Naive thymus-derived CD4-positive, alpha-beta T cell (primary cell): ENCODE data around the gene CKAP2L. TPM values are rescaled to one million over a fixed set of nuclear protein-coding genes. Genes with fewer than 3 reads are reported as not detected.
"Not testable (repeated sequence)": the region's sequence is repeated elsewhere in the genome, so short reads cannot be mapped to it uniquely, and the experiment has no call there.

Experiments used
- ATAC-seq: fragments of 150-1000 bp; cut with Tn5 transposase; 2 replicates; pipeline ENCODE4 v1.10.0; 2021; ENCODE audit warnings: mild to moderate bottlenecking, moderate library complexity
- CTCF ChIA-PET: fragments of 350-600 bp; sonication (Branson Sonifier 250); formaldehyde crosslinking; loops from one replicate; lab custom pipeline; 2021; ENCODE audit warnings: antibody characterized with exemption; lab: Charles Lee
- POLR2A ChIA-PET: fragments of 350-600 bp; sonication (Branson Sonifier 250); formaldehyde crosslinking; loops from one replicate; lab custom pipeline; 2021; ENCODE audit warnings: antibody characterized with exemption, inconsistent platforms; lab: Charles Lee
- DNase-seq, 9 donors: peaks; one replicate each; pipeline versions ENCODE4 v3.0.0 to v3.0.0-alpha.2; 2020 to 2022; ENCODE audit warnings: mixed read lengths in 1 of 9
- H3K27ac ChIP-seq: one replicate; pipeline ENCODE4 v1.7.0; 2013; ENCODE audit warnings: mild to moderate bottlenecking, low read depth, low read length, moderate library complexity
- H3K27me3 ChIP-seq, 2 donors: one replicate each; pipeline ENCODE4 v1.7.0; 2013; ENCODE audit warnings: low read length in 2 of 2, mild to moderate bottlenecking in 2 of 2, moderate library complexity in 2 of 2; ENCODE audit not compliant: control insufficient read depth in 2 of 2, insufficient read depth in 2 of 2
- H3K36me3 ChIP-seq, 3 experiments: 1 replicate in 2 of 3; 2 replicates in 1 of 3; pipeline ENCODE4 v1.7.0; 2013; ENCODE audit warnings: low read length in 3 of 3, mild to moderate bottlenecking in 3 of 3, moderate library complexity in 1 of 3; ENCODE audit not compliant: insufficient read depth in 3 of 3, control insufficient read depth in 2 of 3
- H3K4me1 ChIP-seq, 2 donors: one replicate each; pipeline ENCODE4 v1.7.0; 2013; ENCODE audit warnings: low read length in 2 of 2, mild to moderate bottlenecking in 2 of 2, moderate library complexity in 1 of 2; ENCODE audit not compliant: control insufficient read depth in 2 of 2, insufficient read depth in 2 of 2
- H3K4me3 ChIP-seq: 2 replicates; pipeline ENCODE4 v1.7.0; 2013; ENCODE audit warnings: mild to moderate bottlenecking, low read length
- H3K9me3 ChIP-seq, 3 experiments: 1 replicate in 2 of 3; 2 replicates in 1 of 3; pipeline ENCODE4 v1.7.0; 2013; ENCODE audit warnings: low read length in 3 of 3; ENCODE audit not compliant: control insufficient read depth in 2 of 3
- H3K27ac Mint-ChIP-seq, 9 donors: one replicate each; pipeline ENCODE4 v1.8.0; 2020 to 2022; ENCODE audit warnings: mixed read lengths in 9 of 9, mild to moderate bottlenecking in 8 of 9, moderate library complexity in 5 of 9, inconsistent platforms in 2 of 9
- H3K27me3 Mint-ChIP-seq, 5 donors: one replicate each; pipeline ENCODE4 v1.8.0; 2021 to 2022; ENCODE audit warnings: mixed read lengths in 5 of 5, mild to moderate bottlenecking in 1 of 5
- H3K36me3 Mint-ChIP-seq, 5 donors: one replicate each; pipeline ENCODE4 v1.8.0; 2020 to 2022; ENCODE audit warnings: mixed read lengths in 5 of 5, mild to moderate bottlenecking in 3 of 5, inconsistent platforms in 1 of 5
- H3K4me1 Mint-ChIP-seq, 7 donors: one replicate each; pipeline ENCODE4 v1.8.0; 2020 to 2022; ENCODE audit warnings: mixed read lengths in 7 of 7, mild to moderate bottlenecking in 3 of 7, inconsistent platforms in 1 of 7
- H3K4me3 Mint-ChIP-seq, 10 donors: one replicate each; pipeline ENCODE4 v1.8.0; 2020 to 2022; ENCODE audit warnings: mild to moderate bottlenecking in 10 of 10, mixed read lengths in 10 of 10, moderate library complexity in 6 of 10, inconsistent platforms in 2 of 10
- H3K9me3 Mint-ChIP-seq, 11 donors: one replicate each; pipeline ENCODE4 v1.8.0; 2020 to 2022; ENCODE audit warnings: mixed read lengths in 11 of 11, mild to moderate bottlenecking in 4 of 11, inconsistent platforms in 1 of 11, moderate library complexity in 1 of 11
- intact Hi-C, 2 donors: fragments of 100-400 bp; cut with micrococcal nuclease; formaldehyde crosslinking; loops; one replicate each; pipeline ENCODE4 v1.15.1; 2023
- polyA plus RNA-seq, 2 donors: library from polyadenylated mRNA; unstranded; fragments of 300-500 nt; fragmentation: Illumina TruSeq; gene quantifications; one replicate each; pipeline ENCODE4 v1.2.3, GENCODE V29; 2021
- total RNA-seq, 6 experiments: library from RNA in 5 of 6; stranded (reverse) in 5 of 6; gene quantifications; 1 replicate in 5 of 6; 2 replicates in 1 of 6; pipeline ENCODE4 v1.2.3 and lab custom pipeline; 2021 to 2026

CKAP2L gene
- total and polyA plus RNA-seq, 7 experiments from 2014 or later: 0.69 to 36.2 (median 2.4) TPM; not detected in 4

GRCh38 chr2:112710956-112711750, 53.3 kb downstream of the CKAP2L start:
- H3K4me3 ChIP-seq: no peak overlapping the region
- no peak overlapping the region for H3K27ac ChIP-seq
- H3K9me3 ChIP-seq: no peaks in the 10 kb centered on the region
- Mint-ChIP-seq H3K27ac (peak overlapping the region in 1 of 9 donors; percentile 20), H3K36me3 (peaks cover 0 to 2% (median 0%) of the 10 kb centered on the region in 5 donors), H3K27me3 (peaks cover 0 to 8% (median 5%) of the 10 kb centered on the region in 5 donors), H3K9me3 (peaks cover 0 to 2% (median 0%) of the 10 kb centered on the region in 11 donors), H3K4me3 (no peak overlapping the region), H3K4me1 (peaks cover 4 to 60% (median 6%) of the 10 kb centered on the region in 7 donors)
- ChIA-PET CTCF (no interaction called here), POLR2A (no interaction called here)
- peak in 1 of 9 donors; percentile 16 for DNase-seq
- ATAC-seq: no peak
- H3K27me3 ChIP-seq: no peaks in the 10 kb centered on the region
- peaks cover 0 to 9% of the 10 kb centered on the region in 2 donors for H3K4me1 ChIP-seq
- intact Hi-C loops: no loop called here
- no peaks in the 10 kb centered on the region for H3K36me3 ChIP-seq

- Mint-ChIP-seq H3K27me3 (peaks cover 0 to 10% (median 8%) of the 10 kb centered on the region in 5 donors), H3K4me1 (peaks cover 7 to 72% (median 13%) of the 10 kb centered on the region in 7 donors), H3K4me3 (no peak overlapping the region), H3K36me3 (peaks cover 0 to 6% (median 0%) of the 10 kb centered on the region in 5 donors), H3K27ac (peak overlapping the region in 1 of 9 donors; percentile 23), H3K9me3 (peaks cover 0 to 2% (median 0%) of the 10 kb centered on the region in 11 donors)
- Histone ChIP-seq H3K9me3 (no peaks in the 10 kb centered on the region), H3K27me3 (no peaks in the 10 kb centered on the region), H3K36me3 (no peaks in the 10 kb centered on the region), H3K4me3 (no peak overlapping the region), H3K4me1 (peaks cover 0 to 15% of the 10 kb centered on the region in 2 donors), H3K27ac (no peak overlapping the region)
- DNase-seq (peak in 1 of 9 donors; percentile 17), ATAC-seq (no peak)
- CTCF ChIA-PET: no interaction called here
- POLR2A ChIA-PET: interaction anchor here (0.6 kb wide), 1 partner anchor 69 kb away, joined by 9 read pairs; no protein-coding TSS in a partner anchor
- intact Hi-C loops: loop anchor here in 1 of 2 donors (5.0 kb wide), 1 partner anchor 77 kb away; no protein-coding TSS in a partner anchor
These were observed 54.7 kb downstream of the CKAP2L start for GRCh38 chr2:112709703-112710102.

GRCh38 chr2:112708968-112709367, 55.4 kb downstream of the CKAP2L start:
- Mint-ChIP-seq H3K36me3 (peaks cover 0 to 8% (median 0%) of the 10 kb centered on the region in 5 donors), H3K9me3 (peaks cover 0 to 2% (median 0%) of the 10 kb centered on the region in 11 donors), H3K27me3 (peaks cover 0 to 12% (median 8%) of the 10 kb centered on the region in 5 donors), H3K4me3 (no peak overlapping the region), H3K4me1 (peaks cover 7 to 74% (median 13%) of the 10 kb centered on the region in 7 donors), H3K27ac (no peak overlapping the region)
- Histone ChIP-seq H3K4me1 (peaks cover 0 to 15% of the 10 kb centered on the region in 2 donors), H3K36me3 (no peaks in the 10 kb centered on the region), H3K27ac (no peak overlapping the region), H3K27me3 (no peaks in the 10 kb centered on the region), H3K9me3 (no peaks in the 10 kb centered on the region), H3K4me3 (no peak overlapping the region)
- POLR2A ChIA-PET: no interaction called here
- intact Hi-C loops: loop anchor here in 1 of 2 donors (5.0 kb wide), 1 partner anchor 77 kb away; no protein-coding TSS in a partner anchor
- DNase-seq (peak in 1 of 9 donors; percentile 18), ATAC-seq (no peak)
- CTCF ChIA-PET: no interaction called here

GRCh38 chr2:112706947-112707346, 57.5 kb downstream of the CKAP2L start:
- H3K27me3 ChIP-seq, H3K27ac ChIP-seq, H3K9me3 ChIP-seq, H3K27ac Mint-ChIP-seq, ATAC-seq, H3K9me3 Mint-ChIP-seq, H3K36me3 ChIP-seq, H3K36me3 Mint-ChIP-seq, H3K4me3 ChIP-seq: not testable (repeated sequence)
- Mint-ChIP-seq H3K4me3 (peak overlapping the region in 1 of 10 donors; percentile 1), H3K27me3 (peaks cover 0 to 12% (median 8%) of the 10 kb centered on the region in 5 donors), H3K4me1 (peaks cover 7 to 58% (median 13%) of the 10 kb centered on the region in 7 donors)
- peaks cover 0 to 15% of the 10 kb centered on the region in 2 donors for H3K4me1 ChIP-seq
- DNase-seq: peak in 1 of 9 donors; percentile 7
- POLR2A ChIA-PET: interaction anchor here (0.7 kb wide), 1 partner anchor 35 kb away, joined by 4 read pairs; no protein-coding TSS in a partner anchor
- intact Hi-C loops: loop anchor here in 1 of 2 donors (1.0 to 5.0 kb wide), 2 partner anchors 15 to 75 kb away; no protein-coding TSS in a partner anchor
- CTCF ChIA-PET: interaction anchor here (1.0 kb wide), 1 partner anchor 178 kb away, joined by 3 read pairs; no protein-coding TSS in a partner anchor

GRCh38 chr2:112706170-112706664, 58.2 kb downstream of the CKAP2L start:
- Histone ChIP-seq H3K27ac (no peak overlapping the region), H3K4me3 (no peak overlapping the region), H3K9me3 (no peaks in the 10 kb centered on the region), H3K27me3 (no peaks in the 10 kb centered on the region), H3K36me3 (no peaks in the 10 kb centered on the region), H3K4me1 (peaks cover 0 to 15% of the 10 kb centered on the region in 2 donors)
- peaks cover 0 to 2% (median 0%) of the 10 kb centered on the region in 11 donors for H3K9me3 Mint-ChIP-seq
- peaks cover 0 to 10% (median 4%) of the 10 kb centered on the region in 5 donors for H3K36me3 Mint-ChIP-seq
- intact Hi-C loops: loop anchor here in 1 of 2 donors (1.0 to 5.0 kb wide), 2 partner anchors 14 to 74 kb away; no protein-coding TSS in a partner anchor
- peak overlapping the region in 3 of 9 donors; percentile 10 to 78 (median 60) for H3K27ac Mint-ChIP-seq
- DNase-seq: peak in 4 of 9 donors; percentile 13 to 73 (median 32)
- peaks cover 0 to 12% (median 8%) of the 10 kb centered on the region in 5 donors for H3K27me3 Mint-ChIP-seq
- H3K4me1 Mint-ChIP-seq: peaks cover 7 to 57% (median 13%) of the 10 kb centered on the region in 7 donors
- peak; percentile 88 for ATAC-seq
- CTCF ChIA-PET: interaction anchor here (1.0 kb wide), 1 partner anchor 179 kb away, joined by 3 read pairs; no protein-coding TSS in a partner anchor
- peak overlapping the region in 4 of 10 donors; percentile 22 to 76 (median 46) for H3K4me3 Mint-ChIP-seq
- POLR2A ChIA-PET: interaction anchor here (0.7 to 0.9 kb wide), 2 partner anchors 34 to 35 kb away, joined by 3 to 4 read pairs; no protein-coding TSS in a partner anchor

GRCh38 chr2:112705575-112705974, 58.8 kb downstream of the CKAP2L start:
- no peaks in the 10 kb centered on the region for H3K27me3 ChIP-seq
- peaks cover 0 to 2% (median 0%) of the 10 kb centered on the region in 11 donors for H3K9me3 Mint-ChIP-seq
- no peak overlapping the region for H3K27ac ChIP-seq
- H3K27ac Mint-ChIP-seq: peak overlapping the region in 1 of 9 donors; percentile 78
- DNase-seq (no peak), ATAC-seq (no peak)
- POLR2A ChIA-PET: interaction anchor here (0.6 to 0.9 kb wide), 2 partner anchors 33 to 98 kb away, joined by 3 to 6 read pairs; no protein-coding TSS in a partner anchor
- CTCF ChIA-PET: no interaction called here
- H3K27me3 Mint-ChIP-seq: peaks cover 2 to 12% (median 7%) of the 10 kb centered on the region in 5 donors
- intact Hi-C loops: loop anchor here in 1 of 2 donors (5.0 kb wide), 1 partner anchor 73 kb away; no protein-coding TSS in a partner anchor
- peaks cover 0 to 10% (median 4%) of the 10 kb centered on the region in 5 donors for H3K36me3 Mint-ChIP-seq
- peaks cover 7 to 56% (median 13%) of the 10 kb centered on the region in 7 donors for H3K4me1 Mint-ChIP-seq
- no peak overlapping the region for H3K4me3 ChIP-seq
- H3K4me1 ChIP-seq: peaks cover 0 to 15% of the 10 kb centered on the region in 2 donors
- H3K36me3 ChIP-seq: no peaks in the 10 kb centered on the region
- peak overlapping the region in 1 of 10 donors; percentile 76 for H3K4me3 Mint-ChIP-seq
- H3K9me3 ChIP-seq: no peaks in the 10 kb centered on the region
